ENCODE measurements around the gene EPX.

DNA sequence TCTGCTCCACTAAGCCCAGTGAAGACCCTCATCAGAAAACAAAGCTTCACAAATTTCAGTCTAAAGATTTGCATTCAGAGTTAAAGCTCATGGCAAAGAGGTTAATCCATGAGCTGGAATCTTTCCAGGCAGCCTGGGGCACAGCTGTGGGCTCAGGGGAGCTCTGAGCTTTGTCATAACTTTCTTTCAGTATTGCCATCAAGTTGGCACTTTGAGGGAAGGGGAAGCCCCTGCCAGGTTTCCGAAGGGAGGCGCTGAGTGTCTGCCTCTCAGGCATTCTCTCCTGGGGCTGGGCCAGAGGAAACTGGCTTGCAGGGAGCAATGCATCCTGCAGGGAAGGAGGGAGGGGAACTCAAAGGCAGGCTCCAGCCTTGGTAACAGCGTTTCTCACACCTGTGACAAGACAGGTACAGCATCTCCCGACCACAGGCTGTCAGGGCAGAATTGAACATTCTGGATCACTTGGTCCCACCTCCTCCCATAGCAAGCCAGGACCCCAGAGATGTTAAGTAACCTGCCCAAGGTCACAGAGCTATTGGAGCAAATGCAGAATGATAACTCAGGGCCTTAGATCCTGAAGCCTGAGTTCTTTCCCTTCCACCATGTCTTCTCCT, 49.8 kb downstream of the EPX start:
- TF ChIP-seq, protein P1, sequence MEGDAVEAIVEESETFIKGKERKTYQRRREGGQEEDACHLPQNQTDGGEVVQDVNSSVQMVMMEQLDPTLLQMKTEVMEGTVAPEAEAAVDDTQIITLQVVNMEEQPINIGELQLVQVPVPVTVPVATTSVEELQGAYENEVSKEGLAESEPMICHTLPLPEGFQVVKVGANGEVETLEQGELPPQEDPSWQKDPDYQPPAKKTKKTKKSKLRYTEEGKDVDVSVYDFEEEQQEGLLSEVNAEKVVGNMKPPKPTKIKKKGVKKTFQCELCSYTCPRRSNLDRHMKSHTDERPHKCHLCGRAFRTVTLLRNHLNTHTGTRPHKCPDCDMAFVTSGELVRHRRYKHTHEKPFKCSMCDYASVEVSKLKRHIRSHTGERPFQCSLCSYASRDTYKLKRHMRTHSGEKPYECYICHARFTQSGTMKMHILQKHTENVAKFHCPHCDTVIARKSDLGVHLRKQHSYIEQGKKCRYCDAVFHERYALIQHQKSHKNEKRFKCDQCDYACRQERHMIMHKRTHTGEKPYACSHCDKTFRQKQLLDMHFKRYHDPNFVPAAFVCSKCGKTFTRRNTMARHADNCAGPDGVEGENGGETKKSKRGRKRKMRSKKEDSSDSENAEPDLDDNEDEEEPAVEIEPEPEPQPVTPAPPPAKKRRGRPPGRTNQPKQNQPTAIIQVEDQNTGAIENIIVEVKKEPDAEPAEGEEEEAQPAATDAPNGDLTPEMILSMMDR (IDR thresholded peaks at IDR 0.05): no peak
- no peak for TF ChIP-seq POLR2A (IDR thresholded peaks at IDR 0.05)

Measured in adrenal gland (tissue), 5 donors.